ENCODE data around the gene MRPL34. TPM values are rescaled to one million over a fixed set of nuclear protein-coding genes. Genes with fewer than 3 reads are reported as not detected.
A peak's percentile ranks its signal among the peaks of the same experiment; 100 is the strongest.

Gene MRPL34
- total and polyA plus RNA-seq, 9 of the 15 experiments (the other 6 are each of a cell fraction or from before 2014, with no cell fraction given): 11.5 to 256 (median 72.5) TPM

DNA sequence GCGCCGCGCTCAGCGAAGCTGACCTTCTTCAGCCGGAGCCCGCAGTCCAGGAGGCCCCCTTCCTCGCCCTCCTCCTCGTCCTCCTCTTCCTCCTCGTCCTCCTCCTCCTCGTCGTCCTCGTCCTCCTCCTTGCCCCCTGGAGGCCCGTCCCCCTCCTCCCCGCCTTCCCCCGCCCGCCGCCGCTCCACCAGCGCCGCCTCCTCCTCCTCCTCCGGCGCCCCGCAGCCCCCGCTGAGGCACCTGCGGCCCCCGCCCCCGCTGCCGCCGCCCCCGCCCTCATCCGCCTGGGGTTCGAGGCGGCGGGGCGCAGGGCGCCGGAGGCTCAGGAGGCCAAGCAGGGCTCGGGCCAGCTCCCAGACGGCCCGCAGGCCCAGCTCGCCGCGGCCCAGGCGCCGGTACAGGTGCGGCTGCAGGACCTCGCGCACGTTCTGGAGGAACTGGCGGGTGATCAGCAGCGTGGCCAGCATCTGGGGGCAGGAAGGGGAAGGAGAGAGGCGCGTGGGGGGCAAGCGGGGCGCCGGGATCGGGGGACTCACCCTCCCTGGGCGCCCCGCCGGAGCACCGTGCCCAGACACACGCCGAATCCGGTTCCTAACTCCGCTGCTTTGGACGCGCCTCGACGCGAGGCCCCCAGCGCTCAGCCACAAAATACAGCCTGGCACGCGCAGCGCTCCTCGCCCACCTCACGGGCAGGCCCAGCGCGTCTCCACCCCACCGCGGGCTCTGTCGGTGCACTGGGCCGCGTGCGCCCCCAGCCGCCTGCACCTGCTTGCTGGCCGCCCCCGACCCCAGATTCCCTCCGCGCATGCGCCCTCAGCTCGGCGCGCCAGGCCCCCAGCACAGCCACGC, 23.1 kb downstream of the MRPL34 start (continued):
- TF ChIP-seq SP2 (IDR thresholded peaks at IDR 0.05; ENCODE audit: extremely low read depth, low read depth, low read length, poor library complexity, severe bottlenecking): no peak
- TF ChIP-seq ZBTB33 (CRISPR knock-in tag; IDR thresholded peaks at IDR 0.05): peak; percentile 98
- TF ChIP-seq ERF (CRISPR knock-in tag; IDR thresholded peaks at IDR 0.05): no peak
- TF ChIP-seq JUN (IDR thresholded peaks at IDR 0.05; ENCODE audit: borderline replicate concordance, low read depth, low read length): no peak
- no peak for TF ChIP-seq JUN (CRISPR knock-in tag; IDR thresholded peaks at IDR 0.05; ENCODE audit: borderline replicate concordance)
- 0 out of 2 replicates have a peak, but pooled peaks have one; percentile 19 for TF ChIP-seq RBFOX2 (IDR thresholded peaks at IDR 0.05; ENCODE audit: low read depth, low read length)
- 0 out of 4 replicates have a peak, but pooled peaks of 1 of the 2 experiments have one; percentile 11 for TF ChIP-seq UBTF (IDR thresholded peaks at IDR 0.05; ENCODE audit: borderline replicate concordance in 1 of 2, low read depth in 2 of 2, low read length in 2 of 2)

Data from K562 (cell line).